Mononuclear cell (primary cell): ENCODE measurements around the gene CTIF. TPM values are rescaled to one million over a fixed set of nuclear protein-coding genes. Genes with fewer than 3 reads are reported as not detected.

Source experiments
- H3K27me3 ChIP-seq: 2 replicates; pipeline ENCODE4 v1.6.0; 2011; ENCODE audit warnings: low read length, control low read depth; ENCODE audit not compliant: insufficient read depth
- H3K4me1 ChIP-seq: 2 replicates; pipeline ENCODE4 v1.5.1; 2011; ENCODE audit warnings: mild to moderate bottlenecking, low read length, control low read depth; ENCODE audit not compliant: insufficient read depth
- H3K4me3 ChIP-seq: 2 replicates; pipeline ENCODE4 v1.5.1; 2011; ENCODE audit warnings: mild to moderate bottlenecking, low read length, moderate library complexity
- H3K9me3 ChIP-seq: 2 replicates; pipeline ENCODE4 v1.5.1; 2011; ENCODE audit warnings: low read depth, mild to moderate bottlenecking, control low read depth, low read length
- total RNA-seq: library from RNA; depleted of rRNA; stranded (reverse); fragments of >200 nt; gene quantifications from one replicate; pipeline ENCODE4 v1.2.3, GENCODE V29; 2012

Gene CTIF
- total RNA-seq, 1 donor: 2.7 TPM

GRCh38 chr18:48676756-48677368, 138.0 kb downstream of the CTIF start:
- Histone ChIP-seq H3K9me3 (no peaks in the 10 kb centered on the region), H3K27me3 (no peaks in the 10 kb centered on the region), H3K4me1 (peaks cover 59% of the 10 kb centered on the region), H3K4me3 (no peak overlapping the region)

GRCh38 chr18:48678237-48679115, 139.6 kb downstream of the CTIF start:
- Histone ChIP-seq H3K4me3 (no peak overlapping the region), H3K27me3 (no peaks in the 10 kb centered on the region), H3K9me3 (no peaks in the 10 kb centered on the region), H3K4me1 (peaks cover 44% of the 10 kb centered on the region)

DNA sequence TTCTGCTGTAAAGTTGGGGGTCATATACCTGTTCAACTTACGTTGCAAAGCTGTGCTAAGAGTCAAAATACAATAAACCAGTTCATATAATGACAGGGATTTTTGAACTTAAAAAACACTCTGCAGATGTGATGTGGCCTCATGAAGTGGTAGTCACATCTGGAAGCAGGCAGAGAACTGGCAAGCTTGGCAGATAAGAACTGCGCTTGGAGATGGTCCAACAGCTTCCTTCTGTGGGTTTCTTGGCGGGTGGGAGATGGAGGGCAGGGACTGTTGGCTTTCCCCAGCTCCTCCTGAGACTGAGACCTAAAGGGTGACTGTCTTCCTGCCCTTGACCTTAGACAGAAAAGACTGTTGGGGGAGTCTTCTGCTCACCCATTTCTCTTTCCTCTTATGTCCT, 140.4 kb downstream of the CTIF start:
- no peak overlapping the region for H3K4me3 ChIP-seq
- peaks cover 36% of the 10 kb centered on the region for H3K4me1 ChIP-seq
- H3K9me3 ChIP-seq: no peaks in the 10 kb centered on the region
- H3K27me3 ChIP-seq: no peaks in the 10 kb centered on the region

- no peaks in the 10 kb centered on the region for H3K27me3 ChIP-seq
- peaks cover 24% of the 10 kb centered on the region for H3K4me1 ChIP-seq
- H3K4me3 ChIP-seq: no peak overlapping the region
- no peaks in the 10 kb centered on the region for H3K9me3 ChIP-seq
Observed at GRCh38 chr18:48680339-48681250, 141.8 kb downstream of the CTIF start.

DNA sequence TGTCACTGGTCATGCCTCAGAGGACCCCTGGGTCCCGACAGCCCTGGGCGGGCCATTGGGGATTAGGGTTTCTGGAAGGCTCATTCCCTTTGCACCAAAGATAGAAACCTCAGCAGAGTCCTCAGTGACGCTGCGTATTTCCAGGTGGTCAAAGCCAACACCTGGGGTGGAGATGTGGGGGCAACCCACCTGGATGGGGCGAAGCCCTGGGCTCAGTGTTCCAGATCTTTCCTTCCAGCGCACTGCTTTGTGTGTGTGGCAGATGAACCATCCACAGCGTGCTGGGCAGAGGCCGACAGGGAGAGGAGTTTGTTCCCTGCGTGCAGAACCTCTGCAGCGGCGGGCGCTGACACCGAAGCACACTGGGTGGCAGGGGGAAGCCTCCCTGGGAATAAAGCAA, 143.9 kb downstream of the CTIF start:
- Histone ChIP-seq H3K27me3 (no peaks in the 10 kb centered on the region), H3K4me3 (no peak overlapping the region)

GRCh38 chr18:48683197-48683596, 144.4 kb downstream of the CTIF start:
- H3K27me3 ChIP-seq: no peaks in the 10 kb centered on the region
- peaks cover 12% of the 10 kb centered on the region for H3K4me1 ChIP-seq
- H3K4me3 ChIP-seq: no peak overlapping the region
- H3K9me3 ChIP-seq: no peaks in the 10 kb centered on the region

More for the DNA sequence above, 143.9 kb downstream of the CTIF start:
- Histone ChIP-seq H3K9me3 (no peaks in the 10 kb centered on the region), H3K4me1 (peaks cover 12% of the 10 kb centered on the region)

GRCh38 chr18:48683661-48684060, 144.8 kb downstream of the CTIF start:
- Histone ChIP-seq H3K4me1 (peaks cover 8% of the 10 kb centered on the region), H3K4me3 (no peak overlapping the region)

GRCh38 chr18:48687346-48688042, 148.7 kb downstream of the CTIF start:
- H3K9me3 ChIP-seq: no peaks in the 10 kb centered on the region
- no peaks in the 10 kb centered on the region for H3K27me3 ChIP-seq
- no peaks in the 10 kb centered on the region for H3K4me1 ChIP-seq
- no peak overlapping the region for H3K4me3 ChIP-seq

More at GRCh38 chr18:48683661-48684060, 144.8 kb downstream of the CTIF start:
- Histone ChIP-seq H3K27me3 (no peaks in the 10 kb centered on the region), H3K9me3 (no peaks in the 10 kb centered on the region)

DNA sequence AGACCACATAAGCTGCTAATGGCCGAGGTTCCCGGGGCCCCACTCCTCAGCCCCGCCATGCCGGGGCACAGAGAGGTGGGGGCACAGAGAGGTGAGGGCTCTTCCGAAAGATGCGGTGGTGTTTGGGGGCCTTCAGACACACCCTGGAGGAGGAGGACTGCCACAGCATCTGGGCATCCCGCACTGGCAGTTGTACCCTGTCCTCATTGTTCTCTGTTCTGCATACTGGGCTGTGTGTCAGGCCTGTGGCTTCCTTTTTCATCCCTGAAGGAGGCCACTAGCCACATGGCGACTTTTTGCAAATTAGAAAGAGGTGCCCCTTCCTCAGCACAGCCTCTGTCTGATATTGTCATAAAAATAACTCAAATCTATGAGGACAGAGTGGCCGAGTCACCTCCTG, 150.1 kb downstream of the CTIF start:
- H3K27me3 ChIP-seq: no peaks in the 10 kb centered on the region
- H3K9me3 ChIP-seq: no peaks in the 10 kb centered on the region
- H3K4me1 ChIP-seq: no peaks in the 10 kb centered on the region

DNA sequence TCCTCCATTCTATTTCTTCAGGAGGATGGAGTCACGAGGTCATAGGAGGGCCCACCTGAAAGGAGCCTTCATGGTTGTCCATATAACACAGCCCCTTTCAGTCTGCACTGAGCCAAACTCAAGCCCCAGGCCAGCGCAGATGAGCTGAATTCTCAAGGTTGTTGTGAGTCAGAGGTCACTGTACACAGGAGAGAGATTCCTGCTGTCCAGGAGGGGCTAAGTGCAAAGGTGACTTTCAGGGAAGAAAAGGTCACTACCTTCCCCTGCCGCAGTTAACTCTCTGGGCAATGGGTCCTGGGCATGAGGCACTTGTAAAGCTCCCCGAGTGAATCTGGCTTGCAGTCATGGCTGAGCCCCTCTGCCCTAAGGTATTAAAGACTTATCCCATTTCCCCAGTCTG, 150.7 kb downstream of the CTIF start:
- H3K27me3 ChIP-seq: no peaks in the 10 kb centered on the region

More for the DNA sequence above, 150.1 kb downstream of the CTIF start:
- H3K4me3 ChIP-seq: no peak overlapping the region

DNA sequence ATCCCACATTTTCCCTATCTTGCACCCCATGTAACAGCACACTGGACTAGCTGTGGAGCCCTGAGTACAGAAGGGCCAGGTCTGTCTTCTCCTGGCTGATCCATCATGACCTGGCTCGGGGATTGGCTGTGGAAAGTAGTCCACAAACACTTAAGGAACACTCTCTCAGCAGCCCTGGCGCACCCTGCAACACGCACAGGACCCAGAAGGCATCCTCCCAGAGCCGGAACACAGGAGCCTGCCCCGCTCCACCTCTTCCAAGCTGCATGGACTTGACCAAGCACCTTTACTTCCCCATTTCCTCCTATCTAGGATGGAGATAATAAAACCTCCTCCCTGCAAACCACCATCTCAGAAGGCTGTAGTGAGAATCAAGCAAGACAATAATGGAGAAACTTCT, 151.7 kb downstream of the CTIF start:
- Histone ChIP-seq H3K4me1 (no peaks in the 10 kb centered on the region), H3K27me3 (no peaks in the 10 kb centered on the region), H3K9me3 (no peaks in the 10 kb centered on the region), H3K4me3 (no peak overlapping the region)

More for the DNA sequence above, 150.7 kb downstream of the CTIF start:
- Histone ChIP-seq H3K9me3 (no peaks in the 10 kb centered on the region), H3K4me1 (no peaks in the 10 kb centered on the region), H3K4me3 (no peak overlapping the region)

GRCh38 chr18:48693006-48693405, 154.2 kb downstream of the CTIF start:
- no peaks in the 10 kb centered on the region for H3K9me3 ChIP-seq
- no peaks in the 10 kb centered on the region for H3K27me3 ChIP-seq
- no peaks in the 10 kb centered on the region for H3K4me1 ChIP-seq
- H3K4me3 ChIP-seq: no peak overlapping the region

- H3K9me3 ChIP-seq: no peaks in the 10 kb centered on the region
- no peaks in the 10 kb centered on the region for H3K27me3 ChIP-seq
- no peak overlapping the region for H3K4me3 ChIP-seq
- H3K4me1 ChIP-seq: peaks cover 4% of the 10 kb centered on the region
Observed at GRCh38 chr18:48693625-48694262, 154.9 kb downstream of the CTIF start.

- H3K27me3 ChIP-seq: no peaks in the 10 kb centered on the region
Observed at GRCh38 chr18:48694295-48694694, 155.5 kb downstream of the CTIF start.

More at GRCh38 chr18:48694295-48694694, 155.5 kb downstream of the CTIF start:
- Histone ChIP-seq H3K9me3 (no peaks in the 10 kb centered on the region), H3K4me1 (peaks cover 7% of the 10 kb centered on the region), H3K4me3 (no peak overlapping the region)
